Stimulated activated CD4-positive, alpha-beta T cell treated with anti-CD3 and anti-CD28 coated beads, Interleukin-12 subunit alpha, Interleukin-12 subunit beta, amount 100 ng/mL, for 48 hours (primary cell): Measurements from ENCODE around the gene PHOX2B.
"Not testable (repeated sequence)": the region's sequence is repeated elsewhere in the genome, so short reads cannot be mapped to it uniquely, and the experiment has no call there.

Source experiments
- DNase-seq, 3 donors: peaks; one replicate each; pipeline ENCODE4 v3.0.0-alpha.2; 2020; ENCODE audit warnings: low read depth in 2 of 3, low spot score in 1 of 3

PHOX2B gene

GRCh38 chr4:41748074-41748570, 403 bp downstream of the PHOX2B start:
- DNase-seq, result no peak

- DNase-seq, result no peak
Observed at GRCh38 chr4:41747230-41748055, 1.1 kb downstream of the PHOX2B start.

- DNase-seq, result no peak
Observed at GRCh38 chr4:41746440-41747229, 1.9 kb downstream of the PHOX2B start.

- DNase-seq, result no peak
Observed at GRCh38 chr4:41746025-41746439, 2.5 kb downstream of the PHOX2B start.

GRCh38 chr4:41745292-41746024, 3.1 kb downstream of the PHOX2B start:
- no peak for DNase-seq

- no peak for DNase-seq
Observed at GRCh38 chr4:41744572-41745291, 3.8 kb downstream of the PHOX2B start.

- DNase-seq, result no peak
Observed at GRCh38 chr4:41741354-41741753, 7.2 kb downstream of the PHOX2B start.

- DNase-seq, result not testable (repeated sequence)
Observed at GRCh38 chr4:41737491-41737890, 11.0 kb downstream of the PHOX2B start.

GRCh38 chr4:41734371-41734770, 14.2 kb downstream of the PHOX2B start:
- DNase-seq, result no peak

GRCh38 chr4:41731569-41732126, 16.9 kb downstream of the PHOX2B start:
- DNase-seq, result no peak

- no peak for DNase-seq
Observed at GRCh38 chr4:41728573-41728913, 20.0 kb downstream of the PHOX2B start.

GRCh38 chr4:41727861-41728572, 20.5 kb downstream of the PHOX2B start:
- no peak for DNase-seq

GRCh38 chr4:41725254-41725653, 23.3 kb downstream of the PHOX2B start:
- no peak for DNase-seq

- no peak for DNase-seq
Observed at GRCh38 chr4:41723286-41723685, 25.2 kb downstream of the PHOX2B start.

GRCh38 chr4:41722181-41722580, 26.3 kb downstream of the PHOX2B start:
- DNase-seq, result no peak

- no peak for DNase-seq
Observed at GRCh38 chr4:41719417-41719816, 29.1 kb downstream of the PHOX2B start.

GRCh38 chr4:41718907-41719306, 29.6 kb downstream of the PHOX2B start:
- DNase-seq, result no peak

- no peak for DNase-seq
Observed at GRCh38 chr4:41715155-41715554, 33.4 kb downstream of the PHOX2B start.

GRCh38 chr4:41714364-41715000, 34.0 kb downstream of the PHOX2B start:
- DNase-seq, result no peak
